B cell (primary cell): ENCODE results near the gene GMCL2.

Experiments used
- EZH2 ChIP-seq: IDR thresholded peaks from 2 replicates; pipeline ENCODE4 v1.6.1; 2012; ENCODE audit warnings: borderline replicate concordance, low read depth, mild to moderate bottlenecking, moderate library complexity, low read length; ENCODE audit not compliant: insufficient read depth, poor library complexity, severe bottlenecking
- TF ChIP-seq, protein P1 (sequence below): fragments of 200-600 bp; IDR thresholded peaks from one replicate; pipeline ENCODE4 v1.8.0; 2022; ENCODE audit warnings: antibody characterized with exemption, mild to moderate bottlenecking

DNA sequence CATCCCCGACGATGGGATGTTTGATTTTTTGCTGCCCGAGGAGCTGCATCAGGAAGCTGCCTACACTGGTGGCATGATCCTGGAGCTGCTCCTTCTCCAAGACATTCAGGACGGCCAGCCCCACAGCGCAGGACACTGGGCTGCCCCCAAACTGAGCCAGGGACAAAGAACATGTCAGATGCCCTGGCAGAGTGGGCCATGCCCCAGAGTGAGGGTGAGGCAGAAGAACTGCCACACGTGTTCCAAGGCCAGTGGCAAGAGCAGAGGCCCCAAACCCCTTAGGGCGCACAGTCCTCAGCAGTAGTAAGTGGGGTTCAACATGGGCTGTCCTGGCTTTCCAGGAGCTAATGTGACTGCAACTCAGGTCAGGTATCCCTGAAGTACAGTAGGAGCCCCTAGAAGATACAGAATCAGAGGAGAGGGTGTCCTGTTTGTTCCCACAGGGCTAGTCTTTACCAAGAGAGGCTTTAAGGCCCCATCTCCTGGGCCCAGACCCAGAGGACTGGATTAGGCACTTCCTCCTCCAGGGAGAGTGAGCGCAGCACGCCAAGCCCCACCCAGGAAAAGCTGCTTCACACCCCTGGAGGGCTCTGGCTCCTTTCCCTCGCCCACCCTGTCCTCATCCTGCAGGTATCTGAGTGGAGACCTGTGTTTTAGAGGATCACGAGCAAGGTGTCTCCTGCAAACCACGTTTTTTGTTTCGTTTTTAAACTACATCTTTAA is 28.3 kb upstream of the GMCL2 start:
- TF ChIP-seq, protein P1, sequence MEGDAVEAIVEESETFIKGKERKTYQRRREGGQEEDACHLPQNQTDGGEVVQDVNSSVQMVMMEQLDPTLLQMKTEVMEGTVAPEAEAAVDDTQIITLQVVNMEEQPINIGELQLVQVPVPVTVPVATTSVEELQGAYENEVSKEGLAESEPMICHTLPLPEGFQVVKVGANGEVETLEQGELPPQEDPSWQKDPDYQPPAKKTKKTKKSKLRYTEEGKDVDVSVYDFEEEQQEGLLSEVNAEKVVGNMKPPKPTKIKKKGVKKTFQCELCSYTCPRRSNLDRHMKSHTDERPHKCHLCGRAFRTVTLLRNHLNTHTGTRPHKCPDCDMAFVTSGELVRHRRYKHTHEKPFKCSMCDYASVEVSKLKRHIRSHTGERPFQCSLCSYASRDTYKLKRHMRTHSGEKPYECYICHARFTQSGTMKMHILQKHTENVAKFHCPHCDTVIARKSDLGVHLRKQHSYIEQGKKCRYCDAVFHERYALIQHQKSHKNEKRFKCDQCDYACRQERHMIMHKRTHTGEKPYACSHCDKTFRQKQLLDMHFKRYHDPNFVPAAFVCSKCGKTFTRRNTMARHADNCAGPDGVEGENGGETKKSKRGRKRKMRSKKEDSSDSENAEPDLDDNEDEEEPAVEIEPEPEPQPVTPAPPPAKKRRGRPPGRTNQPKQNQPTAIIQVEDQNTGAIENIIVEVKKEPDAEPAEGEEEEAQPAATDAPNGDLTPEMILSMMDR = no peak
- no peak for TF ChIP-seq EZH2
